Smooth muscle cell (in vitro differentiated cells): ENCODE results near the gene IRF2. TPM values are rescaled to one million over a fixed set of nuclear protein-coding genes. Genes with fewer than 3 reads are reported as not detected.

Experiments
- DNase-seq: peaks from one replicate; lab custom pipeline; 2025; ENCODE audit not compliant: unreplicated experiment; lab: John Stamatoyannopoulos, UW
- H2AFZ ChIP-seq: fragments of 200-600 bp; sonication (generic); 2 replicates; pipeline ENCODE4 v1.6.0; 2016; ENCODE audit warnings: antibody characterized with exemption, low read depth, mild to moderate bottlenecking
- H3F3A ChIP-seq: fragments of 200-600 bp; sonication (generic); 2 replicates; pipeline ENCODE4 v1.6.0; 2017; ENCODE audit warnings: antibody characterized with exemption, low read depth
- H3K27ac ChIP-seq: fragments of 200-600 bp; sonication (generic); 2 replicates; pipeline ENCODE4 v1.5.1; 2016; ENCODE audit warnings: low read depth, mild to moderate bottlenecking
- H3K27me3 ChIP-seq: fragments of 200-600 bp; sonication (generic); 2 replicates; pipeline ENCODE4 v1.6.1; 2016; ENCODE audit warnings: low read depth, mild to moderate bottlenecking
- H3K36me3 ChIP-seq: fragments of 200-600 bp; sonication (generic); 2 replicates; pipeline ENCODE4 v1.5.1; 2016; ENCODE audit warnings: low read depth
- H3K4me1 ChIP-seq: fragments of 200-600 bp; sonication (generic); 2 replicates; pipeline ENCODE4 v1.5.1; 2016; ENCODE audit warnings: low read depth
- H3K4me2 ChIP-seq: fragments of 200-600 bp; sonication (generic); 2 replicates; pipeline ENCODE4 v1.6.0; 2016; ENCODE audit warnings: mild to moderate bottlenecking
- H3K4me3 ChIP-seq: fragments of 200-600 bp; sonication (generic); 2 replicates; pipeline ENCODE4 v1.5.1; 2016; ENCODE audit warnings: mild to moderate bottlenecking
- H3K79me2 ChIP-seq: fragments of 200-600 bp; sonication (generic); 2 replicates; pipeline ENCODE4 v1.6.0; 2016; ENCODE audit warnings: low read depth, mild to moderate bottlenecking
- H3K9ac ChIP-seq: fragments of 200-600 bp; sonication (generic); 2 replicates; pipeline ENCODE4 v1.6.0; 2016; ENCODE audit warnings: low read depth
- H3K9me3 ChIP-seq: fragments of 200-600 bp; sonication (generic); replicated peaks from 2 replicates; pipeline ENCODE4 v1.5.1; 2016; ENCODE audit warnings: low read depth
- H4K20me1 ChIP-seq: fragments of 200-600 bp; sonication (generic); 2 replicates; pipeline ENCODE4 v1.6.0; 2016; ENCODE audit warnings: low read depth
- WGBS: methylation state at CpG from one replicate; pipeline ENCODE4 v1.1.7; 2016; ENCODE audit warnings: low lambda C conversion rate; 5-methylcytosine and 5-hydroxymethylcytosine counted together
- polyA plus RNA-seq: library from polyadenylated mRNA; unstranded; fragments of >200 nt; fragmentation: Nextera tagmentation; extraction: Ambion mirVana; gene quantifications from 2 replicates; pipeline ENCODE4 v1.2.1, GENCODE V29; 2016
- total RNA-seq: library from RNA; depleted of rRNA; stranded (reverse); fragments of >200 nt; gene quantifications from 2 replicates; pipeline ENCODE4 v1.2.3, GENCODE V29; 2014
- TF ChIP-seq, protein P1 (sequence below): fragments of 200-600 bp; sonication (generic); IDR thresholded peaks from 2 replicates; pipeline ENCODE4 v1.5.1; 2017; ENCODE audit warnings: borderline replicate concordance, mild to moderate bottlenecking, antibody characterized with exemption; ENCODE audit not compliant: insufficient read depth, poor library complexity, severe bottlenecking

The IRF2 gene
- total and polyA plus RNA-seq, 2 experiments from 2014 or later: 10.2 to 21.6 TPM

DNA sequence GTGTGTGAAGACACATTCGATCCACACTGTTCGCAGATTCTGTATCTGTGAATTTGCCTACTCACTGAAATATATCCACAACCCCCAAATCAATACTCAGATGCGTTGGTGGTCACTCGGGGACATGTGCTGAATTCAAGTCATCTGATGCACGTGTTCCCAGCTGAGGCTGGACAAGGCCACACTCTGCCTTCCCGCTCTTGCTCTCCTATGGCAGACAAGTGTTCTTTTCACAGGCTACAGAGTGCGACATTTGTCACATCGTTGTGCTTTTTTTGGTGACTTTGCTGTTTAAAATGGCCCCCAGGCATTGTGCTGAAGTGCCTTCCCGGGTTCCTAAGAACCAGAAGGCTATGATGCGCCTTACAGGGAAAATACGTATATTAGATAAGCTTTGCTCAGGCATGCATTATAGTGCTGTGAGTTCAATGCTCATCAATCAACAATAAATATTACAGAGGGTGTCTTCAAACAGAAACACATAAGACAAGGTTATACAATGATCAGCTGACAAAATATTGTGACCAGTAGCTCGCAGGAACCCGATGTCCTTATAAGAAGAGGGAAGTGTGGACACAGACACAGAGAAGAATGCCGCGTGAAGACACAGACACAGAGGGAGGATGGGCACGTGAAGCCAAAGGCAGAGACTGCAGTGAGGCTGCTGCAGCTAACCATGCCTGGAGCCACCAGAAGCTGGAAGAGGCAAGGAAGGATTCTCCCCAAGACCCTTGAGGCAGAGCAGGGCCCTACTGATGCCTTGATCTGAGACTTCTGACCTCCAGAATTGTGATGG lies 42.0 kb downstream of the IRF2 start:
- Histone ChIP-seq H2AFZ (no peak overlapping the region), H3K4me2 (no peak overlapping the region)
- TF ChIP-seq, protein P1, sequence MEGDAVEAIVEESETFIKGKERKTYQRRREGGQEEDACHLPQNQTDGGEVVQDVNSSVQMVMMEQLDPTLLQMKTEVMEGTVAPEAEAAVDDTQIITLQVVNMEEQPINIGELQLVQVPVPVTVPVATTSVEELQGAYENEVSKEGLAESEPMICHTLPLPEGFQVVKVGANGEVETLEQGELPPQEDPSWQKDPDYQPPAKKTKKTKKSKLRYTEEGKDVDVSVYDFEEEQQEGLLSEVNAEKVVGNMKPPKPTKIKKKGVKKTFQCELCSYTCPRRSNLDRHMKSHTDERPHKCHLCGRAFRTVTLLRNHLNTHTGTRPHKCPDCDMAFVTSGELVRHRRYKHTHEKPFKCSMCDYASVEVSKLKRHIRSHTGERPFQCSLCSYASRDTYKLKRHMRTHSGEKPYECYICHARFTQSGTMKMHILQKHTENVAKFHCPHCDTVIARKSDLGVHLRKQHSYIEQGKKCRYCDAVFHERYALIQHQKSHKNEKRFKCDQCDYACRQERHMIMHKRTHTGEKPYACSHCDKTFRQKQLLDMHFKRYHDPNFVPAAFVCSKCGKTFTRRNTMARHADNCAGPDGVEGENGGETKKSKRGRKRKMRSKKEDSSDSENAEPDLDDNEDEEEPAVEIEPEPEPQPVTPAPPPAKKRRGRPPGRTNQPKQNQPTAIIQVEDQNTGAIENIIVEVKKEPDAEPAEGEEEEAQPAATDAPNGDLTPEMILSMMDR: no peak

DNA sequence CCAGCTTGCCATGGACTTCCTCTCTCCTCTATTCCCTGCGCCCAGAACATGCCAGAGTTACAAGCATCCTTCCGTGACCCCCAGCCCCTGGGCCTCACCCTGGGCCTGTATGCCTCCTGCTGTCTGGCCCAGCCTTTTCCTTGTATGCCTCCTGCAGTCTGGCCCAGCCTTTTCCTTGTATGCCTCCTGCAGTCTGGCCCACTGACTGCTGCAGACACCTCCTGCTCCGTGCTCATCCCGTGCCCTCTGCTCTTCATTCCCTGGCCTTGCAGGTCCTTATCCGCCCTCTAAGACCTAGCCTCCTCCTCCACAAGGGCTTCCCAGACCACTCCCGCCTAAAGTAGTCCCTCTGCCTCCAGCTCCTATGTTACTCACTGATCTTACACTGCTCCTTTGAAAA lies 44.2 kb downstream of the IRF2 start:
- Histone ChIP-seq H3K27ac (no peak overlapping the region), H3K79me2 (peaks cover 27% of the 10 kb centered on the region), H3K9ac (no peak overlapping the region), H4K20me1 (peaks cover 72% of the 10 kb centered on the region), H3K4me1 (no peaks in the 10 kb centered on the region), H3K27me3 (no peaks in the 10 kb centered on the region), H3K4me3 (no peak overlapping the region), H2AFZ (no peak overlapping the region), H3K4me2 (no peak overlapping the region), H3K9me3 (no peaks in the 10 kb centered on the region), H3F3A (no peaks in the 10 kb centered on the region), H3K36me3 (no peaks in the 10 kb centered on the region)
- TF ChIP-seq, protein P1: no peak
- no peak for DNase-seq
- WGBS: 84% methylated on average over 6 of the region's 6 CpGs

More for the DNA sequence above, 42.0 kb downstream of the IRF2 start:
- no peaks in the 10 kb centered on the region for H3K27me3 ChIP-seq
- 96% methylated on average over 16 of the region's 16 CpGs for WGBS
- H3F3A ChIP-seq: no peaks in the 10 kb centered on the region
- H3K36me3 ChIP-seq: no peaks in the 10 kb centered on the region
- H3K9ac ChIP-seq: no peak overlapping the region
- H3K27ac ChIP-seq: no peak overlapping the region
- H4K20me1 ChIP-seq: peaks cover 90% of the 10 kb centered on the region
- no peaks in the 10 kb centered on the region for H3K4me1 ChIP-seq
- no peaks in the 10 kb centered on the region for H3K9me3 ChIP-seq
- H3K4me3 ChIP-seq: no peak overlapping the region
- H3K79me2 ChIP-seq: peaks cover 39% of the 10 kb centered on the region
- DNase-seq: no peak

DNA sequence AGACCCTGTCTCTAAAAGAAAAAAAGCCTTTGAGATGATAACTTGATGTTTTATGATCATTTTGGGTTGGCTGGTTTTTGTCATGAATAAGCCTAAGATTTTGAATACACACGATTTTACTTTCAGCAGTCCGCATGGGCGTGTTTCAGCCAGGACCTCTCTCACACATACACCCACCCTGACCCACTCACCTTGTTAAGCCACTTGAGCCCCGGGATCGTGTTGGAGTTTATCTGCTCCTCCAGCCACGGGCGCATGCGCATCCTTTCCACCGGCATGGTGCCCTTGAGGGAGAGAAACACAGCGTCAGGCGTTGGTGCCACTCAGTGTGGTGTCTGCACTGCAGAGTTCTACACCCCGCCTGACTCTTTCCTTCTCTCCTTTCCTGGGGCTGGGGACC lies 45.6 kb downstream of the IRF2 start:
- H3K4me1 ChIP-seq: no peaks in the 10 kb centered on the region
- H3K36me3 ChIP-seq: no peaks in the 10 kb centered on the region
- H3K27me3 ChIP-seq: no peaks in the 10 kb centered on the region
- no peak for DNase-seq
- no peak overlapping the region for H3K4me3 ChIP-seq
- 98% methylated on average over 12 of the region's 12 CpGs for WGBS
- H3K27ac ChIP-seq: no peak overlapping the region
- no peak overlapping the region for H2AFZ ChIP-seq
- TF ChIP-seq, protein P1: no peak
- H3K4me2 ChIP-seq: no peak overlapping the region
- H4K20me1 ChIP-seq: peaks cover 71% of the 10 kb centered on the region
- H3K9me3 ChIP-seq: no peaks in the 10 kb centered on the region
- H3K79me2 ChIP-seq: peaks cover 20% of the 10 kb centered on the region
- no peaks in the 10 kb centered on the region for H3F3A ChIP-seq
- no peak overlapping the region for H3K9ac ChIP-seq

DNA sequence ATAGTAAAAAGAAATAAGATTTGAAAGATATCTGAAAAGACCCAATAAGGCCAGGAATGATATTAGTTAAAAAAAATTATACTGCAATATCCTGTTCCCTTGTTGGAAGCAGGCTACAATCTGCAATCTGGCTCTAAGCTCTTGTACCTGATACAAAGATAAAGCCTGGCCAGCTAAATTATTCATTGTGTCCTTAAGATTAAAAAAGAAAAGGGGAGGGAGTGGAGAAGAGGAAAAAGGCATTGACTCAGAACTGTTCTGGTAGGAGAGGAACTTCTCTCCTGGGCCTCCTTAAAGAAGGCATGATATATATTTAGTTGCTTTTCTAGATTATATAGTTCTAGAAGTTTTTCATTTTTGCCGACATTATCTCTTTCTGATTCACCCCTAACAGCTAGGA lies 46.7 kb downstream of the IRF2 start:
- H2AFZ ChIP-seq: no peak overlapping the region
- no peaks in the 10 kb centered on the region for H3K4me1 ChIP-seq

More for the DNA sequence above, 46.7 kb downstream of the IRF2 start:
- Histone ChIP-seq H3K4me3 (no peak overlapping the region), H3K9ac (no peak overlapping the region), H4K20me1 (peaks cover 66% of the 10 kb centered on the region), H3K27me3 (no peaks in the 10 kb centered on the region), H3K4me2 (no peak overlapping the region), H3K79me2 (peaks cover 16% of the 10 kb centered on the region), H3K27ac (no peak overlapping the region), H3K36me3 (no peaks in the 10 kb centered on the region), H3K9me3 (no peaks in the 10 kb centered on the region), H3F3A (no peaks in the 10 kb centered on the region)
- no peak for DNase-seq
- TF ChIP-seq, protein P1: no peak
- 94% methylated on average over 1 of the region's 1 CpG for WGBS
